GM18951 (cell line): ENCODE measurements around the gene CYP19A1.

Experiments
- POLR2A ChIP-seq: IDR thresholded peaks from 4 replicates; pipeline ENCODE4 v1.6.1; 2011; ENCODE audit warnings: mild to moderate bottlenecking; ENCODE audit not compliant: insufficient read length, insufficient read depth; ENCODE audit errors: extremely low read depth
- in situ Hi-C: fragments of 300-500 bp; cut with MboI; formaldehyde crosslinking; loops from one replicate; pipeline ENCODE4 v1.12.0; 2022; ENCODE audit warnings: low sequenced_read_pairs, mixed read lengths, inconsistent platforms; ENCODE audit not compliant: unreplicated experiment

CYP19A1 gene

DNA sequence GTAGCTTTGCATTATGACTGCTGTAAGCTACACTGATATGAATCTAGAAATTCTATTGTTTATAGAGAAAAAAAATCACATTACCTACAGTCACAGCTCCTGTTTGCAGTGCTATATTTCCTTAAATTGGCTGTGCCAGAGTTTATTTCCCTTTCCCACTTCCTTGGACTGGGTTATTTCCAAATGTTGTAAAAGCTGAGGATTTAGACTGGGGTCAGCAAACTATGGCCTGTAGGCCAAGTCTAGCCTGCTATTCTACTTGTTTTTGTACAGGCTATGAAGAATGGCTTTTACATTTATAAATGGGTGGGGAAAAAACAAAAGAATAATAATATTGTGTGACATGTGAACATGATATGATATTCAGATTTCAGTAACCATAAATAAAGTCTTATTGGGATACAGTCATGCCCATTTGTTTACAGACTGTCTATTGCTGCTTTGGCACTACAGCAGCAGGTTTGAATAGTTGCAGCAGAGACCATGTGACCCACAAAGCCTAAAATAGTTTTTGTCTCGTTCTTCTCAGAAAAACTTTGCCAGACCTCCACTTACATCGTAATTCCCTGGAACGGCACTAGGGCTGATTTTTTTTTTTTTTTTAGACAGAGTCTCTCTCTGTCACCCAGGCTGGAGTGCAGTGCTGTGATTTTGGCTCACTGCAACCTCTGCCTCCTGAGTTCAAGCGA is 10.9 kb upstream of the CYP19A1 start:
- in situ Hi-C loops, result no loop called here
- no peak for TF ChIP-seq POLR2A

- in situ Hi-C loops, result no loop called here
- no peak for TF ChIP-seq POLR2A
Observed at GRCh38 chr15:51348688-51349087, 10.3 kb upstream of the CYP19A1 start.

GRCh38 chr15:51346136-51346535 is 7.7 kb upstream of the CYP19A1 start:
- TF ChIP-seq POLR2A, result no peak
- in situ Hi-C loops, result no loop called here

- TF ChIP-seq POLR2A, result no peak
- in situ Hi-C loops, result no loop called here
Observed at GRCh38 chr15:51343466-51343865, 5.1 kb upstream of the CYP19A1 start.

DNA sequence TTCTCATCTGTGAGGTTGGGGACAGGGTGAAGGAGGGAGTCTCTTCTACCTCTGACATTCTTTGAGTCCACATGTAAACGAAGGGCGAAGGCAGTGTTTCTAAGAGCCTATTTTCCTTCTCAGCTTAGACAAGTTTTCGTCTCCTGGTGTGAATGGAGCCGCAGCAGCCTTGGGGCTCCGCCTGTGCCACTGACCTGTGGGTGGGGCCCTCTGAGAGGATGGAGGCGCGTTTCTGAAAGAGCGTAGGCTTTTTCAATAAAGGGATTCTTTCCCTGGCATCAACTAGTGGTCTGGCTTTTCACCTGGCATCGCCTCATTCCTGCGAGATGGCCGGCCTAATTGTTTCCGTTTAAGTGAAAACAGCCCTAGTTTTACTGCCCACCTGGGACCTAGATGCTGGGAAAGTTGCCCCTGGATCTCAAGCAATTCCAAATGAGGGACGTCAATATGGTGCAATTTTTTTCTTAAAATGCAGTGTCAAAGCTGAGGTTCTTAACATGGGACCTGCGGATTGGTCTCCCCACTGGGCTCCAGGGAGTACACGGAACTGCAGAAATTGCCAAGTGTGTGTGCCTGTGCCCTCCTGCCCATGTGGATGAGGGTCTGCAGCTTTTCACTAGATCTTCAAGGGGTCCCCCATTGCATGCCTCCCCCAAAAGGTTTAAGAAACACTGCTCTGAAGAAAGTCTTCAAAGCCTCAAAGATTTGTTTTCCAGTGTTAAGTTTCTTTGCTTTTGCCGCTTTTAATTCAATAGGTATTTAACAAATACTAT is 4.0 kb upstream of the CYP19A1 start:
- no peak for TF ChIP-seq POLR2A
- in situ Hi-C loops, result no loop called here

GRCh38 chr15:51341366-51342226 is 3.2 kb upstream of the CYP19A1 start, which contains the start of gene GLDN:
Gene GLDN, plus strand, starts transcription at chr15:51341655. Its CDS starts 30 bp downstream, at chr15:51341685.
- in situ Hi-C loops, result no loop called here
- no peak for TF ChIP-seq POLR2A

DNA sequence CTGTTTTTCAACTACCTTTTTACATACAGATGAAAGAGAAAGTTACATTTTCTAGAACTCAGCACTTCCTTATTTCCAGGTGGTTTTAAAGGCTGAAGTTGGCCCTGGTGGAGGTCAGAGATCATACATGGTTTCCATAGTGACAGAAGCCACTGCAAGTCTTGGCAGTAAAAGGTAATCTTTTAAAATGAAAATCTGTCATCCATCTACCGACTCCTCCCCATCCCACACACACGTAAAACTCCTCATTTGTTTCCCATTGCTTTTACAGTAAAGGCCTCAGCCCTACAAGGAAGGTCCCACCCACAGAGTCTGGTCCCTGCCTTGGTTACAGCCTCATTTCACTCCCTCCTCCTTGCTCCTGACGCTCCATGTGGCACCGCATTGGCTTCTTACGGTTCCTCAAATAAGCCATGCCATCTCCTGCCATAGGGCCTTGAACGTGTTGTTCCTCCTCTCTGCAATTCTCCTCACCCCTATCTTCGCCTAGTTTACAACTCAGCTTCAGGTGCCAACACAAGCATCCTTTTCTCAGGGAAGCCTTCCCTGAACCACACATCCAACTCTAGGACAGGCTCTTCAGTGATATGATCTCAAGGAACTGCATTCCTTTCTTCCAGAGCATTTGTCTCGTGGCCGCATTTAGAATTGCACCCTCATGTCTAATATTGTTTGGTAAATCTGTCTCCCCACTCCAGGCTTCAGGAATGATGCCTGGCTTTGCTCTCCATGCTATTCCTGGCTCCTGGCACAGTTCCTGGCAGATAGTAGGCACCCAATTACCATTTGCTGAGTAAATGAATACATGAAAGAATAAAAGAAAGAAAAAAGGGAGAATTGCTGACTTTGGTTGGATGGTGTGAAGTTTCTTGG is 2.6 kb downstream of the CYP19A1 start:
- no peak for TF ChIP-seq POLR2A
- in situ Hi-C loops, result no loop called here

GRCh38 chr15:51335087-51335486 is 3.3 kb downstream of the CYP19A1 start:
- TF ChIP-seq POLR2A, result no peak
- in situ Hi-C loops, result no loop called here

DNA sequence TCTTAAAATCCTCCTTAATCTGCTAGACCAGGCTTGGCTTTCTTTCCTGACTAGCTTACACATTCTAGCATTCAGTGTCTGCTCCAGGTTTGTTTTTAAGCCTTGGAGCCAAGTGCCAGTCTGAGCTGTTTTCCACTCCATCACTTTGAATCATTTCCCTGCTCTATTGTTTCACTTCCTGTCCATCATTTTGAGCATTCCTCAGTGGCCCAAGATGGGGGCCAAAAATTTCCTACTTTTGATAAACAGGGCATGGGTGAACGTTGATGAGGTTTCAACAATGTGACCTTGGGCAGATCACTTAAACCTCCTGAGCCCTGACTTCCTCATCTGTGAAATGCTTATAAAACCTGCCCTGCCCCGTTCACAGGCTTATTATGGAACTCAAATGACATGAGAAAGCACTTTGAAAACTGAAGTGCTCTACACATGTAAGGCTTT is 4.4 kb downstream of the CYP19A1 start:
- in situ Hi-C loops, result no loop called here
- no peak for TF ChIP-seq POLR2A

- no peak for TF ChIP-seq POLR2A
- in situ Hi-C loops, result no loop called here
Observed at GRCh38 chr15:51333571-51333970, 4.8 kb downstream of the CYP19A1 start.

DNA sequence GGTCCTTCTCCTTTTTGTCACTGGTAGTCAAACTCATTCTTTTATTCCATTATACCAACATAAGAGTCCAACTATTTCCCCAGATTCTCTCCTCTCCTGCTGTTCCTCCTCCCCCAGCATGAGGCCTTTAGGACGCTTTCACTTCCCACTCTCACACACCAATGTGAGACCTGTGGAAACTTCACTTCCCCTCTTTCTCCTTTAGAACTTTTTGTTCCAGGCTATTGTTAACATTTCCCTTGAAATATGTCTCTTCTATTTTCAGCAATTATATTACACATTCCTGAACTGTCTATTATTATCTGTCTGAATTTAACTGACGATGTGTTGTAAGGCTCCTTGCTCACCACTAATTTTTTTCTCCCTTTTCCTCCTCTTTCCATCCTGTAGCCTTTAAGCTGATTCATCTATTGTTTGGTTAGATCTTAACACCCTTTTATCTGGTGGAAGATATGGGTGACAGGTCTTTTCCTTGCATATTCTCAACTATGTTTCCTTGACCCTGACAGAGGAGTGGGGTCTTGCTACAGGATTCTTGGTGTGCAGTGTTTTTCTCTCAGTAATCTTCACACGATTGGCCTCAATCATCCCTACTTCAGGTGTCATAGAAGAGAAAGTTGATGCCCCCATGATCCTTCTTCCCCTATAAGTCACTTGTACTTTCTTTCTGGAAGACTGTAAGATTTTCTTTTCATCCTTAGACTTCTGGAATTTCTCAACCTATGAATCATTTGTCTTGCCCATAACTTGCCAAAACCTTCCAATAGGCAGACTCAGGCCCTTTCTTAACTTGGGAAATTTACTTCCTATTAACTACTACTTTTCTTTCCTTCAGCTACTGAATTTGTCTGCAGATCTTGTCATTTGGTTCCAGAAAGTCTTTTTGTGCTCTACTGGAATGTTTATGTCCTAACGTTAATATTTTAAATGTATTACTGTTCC is 5.9 kb downstream of the CYP19A1 start:
- in situ Hi-C loops, result no loop called here
- no peak for TF ChIP-seq POLR2A
